Nephron progenitor cell (in vitro differentiated cells): ENCODE measurements around the gene SLC30A10.
A peak's percentile ranks its signal among the peaks of the same experiment; 100 is the strongest.
"Not testable (repeated sequence)": the region's sequence is repeated elsewhere in the genome, so short reads cannot be mapped to it uniquely, and the experiment has no call there.

ENCODE experiments used
- DNase-seq: peaks from one replicate; pipeline ENCODE4 v3.0.0; 2021
- H3K27ac Mint-ChIP-seq: 2 replicates; pipeline ENCODE4 v1.8.0; 2021; ENCODE audit warnings: mild to moderate bottlenecking, moderate library complexity, mixed read lengths
- H3K27me3 Mint-ChIP-seq: 2 replicates; pipeline ENCODE4 v1.8.0; 2021; ENCODE audit warnings: mild to moderate bottlenecking, low read depth, mixed read lengths; ENCODE audit not compliant: poor library complexity
- H3K36me3 Mint-ChIP-seq: 2 replicates; pipeline ENCODE4 v1.8.0; 2021; ENCODE audit warnings: low read depth, mixed read lengths
- H3K4me1 Mint-ChIP-seq: 2 replicates; pipeline ENCODE4 v1.8.0; 2021; ENCODE audit warnings: mixed read lengths
- H3K4me3 Mint-ChIP-seq: 2 replicates; pipeline ENCODE4 v1.8.0; 2021; ENCODE audit warnings: mild to moderate bottlenecking, moderate library complexity, mixed read lengths
- H3K9me3 Mint-ChIP-seq: 2 replicates; pipeline ENCODE4 v1.8.0; 2021; ENCODE audit warnings: mild to moderate bottlenecking, moderate library complexity, mixed read lengths
- CTCF ChIP-seq: fragments of 200-600 bp; sonication (generic); IDR thresholded peaks from 2 replicates; pipeline ENCODE4 v1.5.0; 2021; ENCODE audit warnings: antibody characterized with exemption

SLC30A10 gene

GRCh38 chr1:219952361-219952760 lies 24.0 kb upstream of the SLC30A10 start:
- Mint-ChIP-seq H3K4me3 (no peak overlapping the region), H3K4me1 (peaks cover 5% of the 10 kb centered on the region), H3K27ac (no peak overlapping the region), H3K36me3 (no peaks in the 10 kb centered on the region), H3K9me3 (no peaks in the 10 kb centered on the region), H3K27me3 (peaks cover 5% of the 10 kb centered on the region)
- TF ChIP-seq CTCF = no peak
- DNase-seq = no peak

GRCh38 chr1:219949227-219949626 lies 20.9 kb upstream of the SLC30A10 start:
- not testable (repeated sequence) for H3K27me3 Mint-ChIP-seq, H3K27ac Mint-ChIP-seq, H3K4me1 Mint-ChIP-seq

GRCh38 chr1:219948766-219949165 lies 20.4 kb upstream of the SLC30A10 start:
- not testable (repeated sequence) for DNase-seq, H3K27me3 Mint-ChIP-seq, H3K4me3 Mint-ChIP-seq, H3K9me3 Mint-ChIP-seq, H3K4me1 Mint-ChIP-seq, H3K27ac Mint-ChIP-seq, H3K36me3 Mint-ChIP-seq

More at GRCh38 chr1:219949227-219949626, 20.9 kb upstream of the SLC30A10 start:
- DNase-seq, H3K36me3 Mint-ChIP-seq, H3K9me3 Mint-ChIP-seq, H3K4me3 Mint-ChIP-seq: not testable (repeated sequence)

- peaks cover 4% of the 10 kb centered on the region for H3K36me3 Mint-ChIP-seq
- DNase-seq = no peak
Measured at GRCh38 chr1:219945795-219946194, 17.4 kb upstream of the SLC30A10 start.

GRCh38 chr1:219941179-219942118 lies 13.1 kb upstream of the SLC30A10 start:
- H3K27ac Mint-ChIP-seq = no peak overlapping the region
- TF ChIP-seq CTCF = no peak
- DNase-seq = no peak
- H3K4me3 Mint-ChIP-seq = no peak overlapping the region
- H3K27me3 Mint-ChIP-seq = peaks cover 15% of the 10 kb centered on the region
- H3K9me3 Mint-ChIP-seq = peaks cover 15% of the 10 kb centered on the region
- peaks cover 24% of the 10 kb centered on the region for H3K4me1 Mint-ChIP-seq
- H3K36me3 Mint-ChIP-seq = peaks cover 4% of the 10 kb centered on the region

More at GRCh38 chr1:219945795-219946194, 17.4 kb upstream of the SLC30A10 start:
- Mint-ChIP-seq H3K27ac (no peak overlapping the region), H3K4me3 (no peak overlapping the region), H3K4me1 (no peaks in the 10 kb centered on the region), H3K9me3 (peaks cover 20% of the 10 kb centered on the region), H3K27me3 (peaks cover 9% of the 10 kb centered on the region)
- no peak for TF ChIP-seq CTCF

- peaks cover 24% of the 10 kb centered on the region for H3K4me1 Mint-ChIP-seq
- peaks cover 15% of the 10 kb centered on the region for H3K27me3 Mint-ChIP-seq
- no peak overlapping the region for H3K4me3 Mint-ChIP-seq
- no peak overlapping the region for H3K27ac Mint-ChIP-seq
- no peak for TF ChIP-seq CTCF
- H3K9me3 Mint-ChIP-seq = peaks cover 15% of the 10 kb centered on the region
- no peak for DNase-seq
- peaks cover 4% of the 10 kb centered on the region for H3K36me3 Mint-ChIP-seq
Measured at GRCh38 chr1:219940707-219941106, 12.3 kb upstream of the SLC30A10 start.

GRCh38 chr1:219938706-219939105 lies 10.3 kb upstream of the SLC30A10 start:
- peak; percentile 33 for DNase-seq
- Mint-ChIP-seq H3K36me3 (peaks cover 4% of the 10 kb centered on the region), H3K9me3 (peaks cover 14% of the 10 kb centered on the region), H3K27ac (no peak overlapping the region), H3K27me3 (peaks cover 21% of the 10 kb centered on the region), H3K4me1 (peaks cover 24% of the 10 kb centered on the region), H3K4me3 (no peak overlapping the region)
- TF ChIP-seq CTCF = no peak

GRCh38 chr1:219933763-219934162 lies 5.4 kb upstream of the SLC30A10 start:
- H3K27ac Mint-ChIP-seq, H3K36me3 Mint-ChIP-seq, DNase-seq, H3K9me3 Mint-ChIP-seq, H3K4me3 Mint-ChIP-seq: not testable (repeated sequence)
- Mint-ChIP-seq H3K4me1 (peaks cover 17% of the 10 kb centered on the region), H3K27me3 (peaks cover 51% of the 10 kb centered on the region)
